Tibial artery (tissue), 4 donors: Measurements from ENCODE around the gene NFAM1.

Source experiments
- DNase-seq, 2 donors: peaks; one replicate each; pipeline ENCODE4 v3.0.0-alpha.2; 2019
- H3K27ac ChIP-seq, 2 donors: fragments of 200-600 bp; sonication (generic) in 1 of 2; 1 replicate in 1 of 2; 2 replicates in 1 of 2; pipeline ENCODE4 v1.5.1; 2018 to 2019; ENCODE audit warnings: mild to moderate bottlenecking in 1 of 2
- H3K27me3 ChIP-seq, 2 donors: fragments of 200-600 bp; sonication (generic) in 1 of 2; one replicate each; pipeline versions ENCODE4 v1.5.1 to v1.6.0; 2016 to 2019
- H3K36me3 ChIP-seq, 3 donors: fragments of 200-600 bp; sonication (generic) in 2 of 3; one replicate each; pipeline ENCODE4 v1.5.1; 2016 to 2019; ENCODE audit warnings: mild to moderate bottlenecking in 2 of 3
- H3K4me1 ChIP-seq, 4 donors: fragments of 200-600 bp; sonication (generic) in 2 of 4; 1 replicate in 3 of 4; 2 replicates in 1 of 4; pipeline ENCODE4 v1.5.1; 2016 to 2019
- H3K4me3 ChIP-seq, 2 donors: fragments of 200-600 bp; sonication (generic) in 1 of 2; 1 replicate in 1 of 2; 2 replicates in 1 of 2; pipeline ENCODE4 v1.5.1; 2018 to 2019; ENCODE audit warnings: mild to moderate bottlenecking in 2 of 2
- H3K9me3 ChIP-seq, 3 donors: fragments of 200-600 bp; sonication (generic) in 1 of 3; one replicate each; pipeline ENCODE4 v1.5.1; 2016 to 2019
- CTCF ChIP-seq, 2 experiments: fragments of 200-600 bp in 1 of 2; fragments of 450-650 bp in 1 of 2; IDR thresholded peaks; one replicate each; pipeline ENCODE4 v1.5.1; 2017 to 2019; ENCODE audit warnings: antibody characterized with exemption in 2 of 2, mild to moderate bottlenecking in 1 of 2, moderate library complexity in 1 of 2
- intact Hi-C: fragments of 100-400 bp; cut with DNase I; formaldehyde crosslinking; loops from one replicate; pipeline ENCODE4 v1.15.0; 2023; ENCODE audit warnings: low total_unique reads

NFAM1 gene

GRCh38 chr22:42401535-42402334, 30.5 kb downstream of the NFAM1 start:
- Histone ChIP-seq H3K4me1 (no peaks in the 10 kb centered on the region), H3K4me3 (no peak overlapping the region), H3K36me3 (no peaks in the 10 kb centered on the region), H3K27ac (no peak overlapping the region), H3K9me3 (no peaks in the 10 kb centered on the region), H3K27me3 (peaks cover 0 to 47% of the 10 kb centered on the region in 2 donors)
- TF ChIP-seq CTCF (IDR thresholded peaks at IDR 0.05), result no peak
- no peak for DNase-seq
- intact Hi-C loops, result no loop called here

- Histone ChIP-seq H3K9me3 (no peaks in the 10 kb centered on the region), H3K36me3 (no peaks in the 10 kb centered on the region), H3K27me3 (peaks cover 0 to 46% of the 10 kb centered on the region in 2 donors), H3K4me1 (no peaks in the 10 kb centered on the region), H3K27ac (no peak overlapping the region), H3K4me3 (no peak overlapping the region)
- TF ChIP-seq CTCF (IDR thresholded peaks at IDR 0.05), result no peak
- intact Hi-C loops, result no loop called here
- no peak for DNase-seq
These were observed 31.2 kb downstream of the NFAM1 start for GRCh38 chr22:42400811-42401534.

GRCh38 chr22:42399315-42400271, 32.6 kb downstream of the NFAM1 start:
- peaks cover 0 to 36% of the 10 kb centered on the region in 2 donors for H3K27me3 ChIP-seq
- no peak for DNase-seq

GRCh38 chr22:42397332-42398249, 34.6 kb downstream of the NFAM1 start:
- Histone ChIP-seq H3K9me3 (no peaks in the 10 kb centered on the region), H3K4me3 (no peak overlapping the region), H3K4me1 (no peaks in the 10 kb centered on the region), H3K27ac (no peak overlapping the region), H3K27me3 (peaks cover 0 to 27% of the 10 kb centered on the region in 2 donors), H3K36me3 (no peaks in the 10 kb centered on the region)
- TF ChIP-seq CTCF (IDR thresholded peaks at IDR 0.05), result no peak
- DNase-seq, result peak; percentile 58 to 77
- intact Hi-C loops, result no loop called here

More at GRCh38 chr22:42399315-42400271, 32.6 kb downstream of the NFAM1 start:
- no peaks in the 10 kb centered on the region for H3K4me1 ChIP-seq
- intact Hi-C loops, result no loop called here
- no peak for TF ChIP-seq CTCF (IDR thresholded peaks at IDR 0.05)
- H3K36me3 ChIP-seq, result no peaks in the 10 kb centered on the region
- H3K27ac ChIP-seq, result no peak overlapping the region
- H3K9me3 ChIP-seq, result no peaks in the 10 kb centered on the region
- no peak overlapping the region for H3K4me3 ChIP-seq
